ENCODE data around the gene PDRG1.

PDRG1 gene

GRCh38 chr20:31945319-31945718 lies 6.5 kb downstream of the PDRG1 start:
- Histone ChIP-seq H3K27ac (ENCODE audit: low read length) (no peak overlapping the region), H3K4me2 (ENCODE audit: insufficient read depth, low read length) (no peak overlapping the region), H3K4me3 (ENCODE audit: low read depth in 1 of 2, low read length in 2 of 2) (no peak overlapping the region), H3K9ac (ENCODE audit: low read depth, low read length) (no peak overlapping the region), H3K36me3 (ENCODE audit: insufficient read depth, low read length) (peaks cover 66% of the 10 kb centered on the region), H3K4me1 (ENCODE audit: insufficient read depth, low read length) (peaks cover 6% of the 10 kb centered on the region), H3K9me3 (ENCODE audit: insufficient read depth, low read length, severe bottlenecking) (peaks cover 4% of the 10 kb centered on the region), H3K79me2 (ENCODE audit: insufficient read depth, low read length) (peaks cover 22% of the 10 kb centered on the region), H4K20me1 (ENCODE audit: insufficient read depth, low read length) (peaks cover 29% of the 10 kb centered on the region), H3K27me3 (ENCODE audit: insufficient read depth, low read length, poor library complexity) (no peaks in the 10 kb centered on the region), H2AFZ (ENCODE audit: low read depth, low read length) (no peak overlapping the region)
- no peak for DNase-seq
- TF ChIP-seq CTCF (IDR thresholded peaks at IDR 0.05; ENCODE audit: borderline replicate concordance, extremely low read depth, low read length, poor library complexity, severe bottlenecking) (no peak), EZH2 (IDR thresholded peaks at IDR 0.05; ENCODE audit: borderline replicate concordance, low read depth, low read length, severe bottlenecking) (no peak)
- ATAC-seq (ENCODE audit: insufficient read depth, low read depth), result no peak

- no peaks in the 10 kb centered on the region for H3K4me1 ChIP-seq (ENCODE audit: insufficient read depth, low read length)
- H3K27me3 ChIP-seq (ENCODE audit: insufficient read depth, low read length, poor library complexity), result no peaks in the 10 kb centered on the region
- H3K79me2 ChIP-seq (ENCODE audit: insufficient read depth, low read length), result peaks cover 1% of the 10 kb centered on the region; the same call in 1 of the 2 replicates
- H3K4me3 ChIP-seq (ENCODE audit: low read depth in 1 of 2, low read length in 2 of 2), result no peak overlapping the region
- TF ChIP-seq EZH2 (IDR thresholded peaks at IDR 0.05; ENCODE audit: borderline replicate concordance, low read depth, low read length, severe bottlenecking) (no peak), CTCF (IDR thresholded peaks at IDR 0.05; ENCODE audit: borderline replicate concordance, extremely low read depth, low read length, poor library complexity, severe bottlenecking) (no peak)
- ATAC-seq (ENCODE audit: insufficient read depth, low read depth) (no peak; the same call in 2 of the 3 replicates), DNase-seq (no peak)
- peaks cover 14% of the 10 kb centered on the region for H4K20me1 ChIP-seq (ENCODE audit: insufficient read depth, low read length)
- no peak overlapping the region for H3K9ac ChIP-seq (ENCODE audit: low read depth, low read length)
- H3K36me3 ChIP-seq (ENCODE audit: insufficient read depth, low read length), result peaks cover 44% of the 10 kb centered on the region
- no peak overlapping the region for H2AFZ ChIP-seq (ENCODE audit: low read depth, low read length)
- no peak overlapping the region for H3K4me2 ChIP-seq (ENCODE audit: insufficient read depth, low read length)
- H3K27ac ChIP-seq (ENCODE audit: low read length), result no peak overlapping the region
- no peaks in the 10 kb centered on the region for H3K9me3 ChIP-seq (ENCODE audit: insufficient read depth, low read length, severe bottlenecking)
These were observed 8.8 kb downstream of the PDRG1 start for GRCh38 chr20:31943052-31943471.

GRCh38 chr20:31939661-31940060 lies 12.2 kb downstream of the PDRG1 start:
- H2AFZ ChIP-seq (ENCODE audit: low read depth, low read length), result no peak overlapping the region
- H3K79me2 ChIP-seq (ENCODE audit: insufficient read depth, low read length), result no peaks in the 10 kb centered on the region
- ATAC-seq (ENCODE audit: insufficient read depth, low read depth) (no peak), DNase-seq (no peak)
- no peak overlapping the region for H3K4me2 ChIP-seq (ENCODE audit: insufficient read depth, low read length)
- H3K4me3 ChIP-seq (ENCODE audit: low read depth in 1 of 2, low read length in 2 of 2), result no peak overlapping the region
- H4K20me1 ChIP-seq (ENCODE audit: insufficient read depth, low read length), result peaks cover 7% of the 10 kb centered on the region
- H3K27me3 ChIP-seq (ENCODE audit: insufficient read depth, low read length, poor library complexity), result no peaks in the 10 kb centered on the region
- H3K36me3 ChIP-seq (ENCODE audit: insufficient read depth, low read length), result peaks cover 10% of the 10 kb centered on the region; the same call in 1 of the 2 replicates
- TF ChIP-seq CTCF (IDR thresholded peaks at IDR 0.05; ENCODE audit: borderline replicate concordance, extremely low read depth, low read length, poor library complexity, severe bottlenecking) (no peak), EZH2 (IDR thresholded peaks at IDR 0.05; ENCODE audit: borderline replicate concordance, low read depth, low read length, severe bottlenecking) (no peak)
- no peak overlapping the region for H3K9ac ChIP-seq (ENCODE audit: low read depth, low read length)
- no peaks in the 10 kb centered on the region for H3K4me1 ChIP-seq (ENCODE audit: insufficient read depth, low read length)
- no peak overlapping the region for H3K27ac ChIP-seq (ENCODE audit: low read length)
- H3K9me3 ChIP-seq (ENCODE audit: insufficient read depth, low read length, severe bottlenecking), result no peaks in the 10 kb centered on the region

GRCh38 chr20:31937820-31938219 lies 14.0 kb downstream of the PDRG1 start:
- H3K79me2 ChIP-seq (ENCODE audit: insufficient read depth, low read length), result no peaks in the 10 kb centered on the region
- no peak overlapping the region for H3K4me3 ChIP-seq (ENCODE audit: low read depth in 1 of 2, low read length in 2 of 2)
- no peak overlapping the region for H2AFZ ChIP-seq (ENCODE audit: low read depth, low read length)
- no peak overlapping the region for H3K27ac ChIP-seq (ENCODE audit: low read length)
- no peaks in the 10 kb centered on the region for H3K9me3 ChIP-seq (ENCODE audit: insufficient read depth, low read length, severe bottlenecking)
- ATAC-seq (ENCODE audit: insufficient read depth, low read depth), result no peak
- no peak overlapping the region for H3K4me2 ChIP-seq (ENCODE audit: insufficient read depth, low read length)
- peaks cover 7% of the 10 kb centered on the region for H4K20me1 ChIP-seq (ENCODE audit: insufficient read depth, low read length)
- H3K4me1 ChIP-seq (ENCODE audit: insufficient read depth, low read length), result no peaks in the 10 kb centered on the region
- no peak for TF ChIP-seq CTCF (IDR thresholded peaks at IDR 0.05; ENCODE audit: borderline replicate concordance, extremely low read depth, low read length, poor library complexity, severe bottlenecking)
- no peak for TF ChIP-seq EZH2 (IDR thresholded peaks at IDR 0.05; ENCODE audit: borderline replicate concordance, low read depth, low read length, severe bottlenecking)
- H3K36me3 ChIP-seq (ENCODE audit: insufficient read depth, low read length), result no peaks in the 10 kb centered on the region
- no peak for DNase-seq
- no peak overlapping the region for H3K9ac ChIP-seq (ENCODE audit: low read depth, low read length)
- H3K27me3 ChIP-seq (ENCODE audit: insufficient read depth, low read length, poor library complexity), result no peaks in the 10 kb centered on the region
